Stimulated activated CD8-positive, alpha-beta memory T cell treated with anti-CD3 and anti-CD28 coated beads, Interleukin-7, amount 100 ng/mL, for 4 hours (primary cell): ENCODE measurements around the gene ABTB2.

Experiments
- DNase-seq, 2 donors: peaks; one replicate each; pipeline ENCODE4 v3.0.0-alpha.2; 2020; ENCODE audit warnings: low read depth in 2 of 2

The ABTB2 gene

GRCh38 chr11:34209809-34210208 lies 148.0 kb downstream of the ABTB2 start:
- DNase-seq, result no peak

GRCh38 chr11:34208266-34209135 lies 149.3 kb downstream of the ABTB2 start:
- DNase-seq, result no peak

GRCh38 chr11:34207487-34208180 lies 150.2 kb downstream of the ABTB2 start:
- no peak for DNase-seq

DNA sequence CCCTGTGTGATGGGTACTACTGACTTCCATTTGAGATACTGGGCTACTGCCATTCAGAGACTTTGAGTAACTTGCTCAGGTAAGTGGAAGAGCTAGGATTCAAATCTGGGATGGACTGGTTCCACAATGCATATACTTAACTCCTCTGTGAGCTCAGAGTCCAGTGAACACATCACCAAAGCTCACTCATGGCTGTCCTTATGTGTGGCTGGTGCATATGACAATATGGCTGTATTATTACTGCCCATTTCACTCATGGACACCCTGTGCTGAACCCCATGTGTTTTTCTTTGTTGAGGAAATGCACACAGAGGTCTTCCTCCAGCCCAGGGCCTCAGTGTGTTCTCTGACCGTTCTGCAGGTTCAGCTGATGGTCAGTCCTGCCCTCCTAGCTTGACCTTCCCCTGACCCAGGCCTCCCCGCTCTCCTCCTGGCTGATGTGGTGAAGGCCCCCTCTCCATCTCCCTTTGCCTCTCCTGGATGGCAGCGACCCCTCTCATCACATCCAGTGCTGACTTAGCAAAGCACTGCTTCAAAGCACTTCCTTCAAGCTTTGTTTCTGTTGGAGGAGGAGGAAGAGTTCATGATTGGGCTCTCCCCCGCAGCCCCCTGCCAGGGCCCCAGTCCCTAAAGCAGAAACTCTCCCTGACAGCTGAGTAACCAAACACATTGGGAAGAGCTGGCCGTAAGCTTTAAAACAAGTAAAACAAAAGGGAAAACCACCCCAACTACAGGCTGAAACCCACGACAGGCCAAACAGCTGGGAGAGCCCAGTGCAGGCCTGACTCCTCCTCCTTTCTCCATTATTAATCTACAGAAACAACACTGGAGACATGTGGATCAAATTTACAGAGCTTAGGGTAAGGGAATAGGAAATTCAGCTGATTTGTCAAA lies 151.2 kb downstream of the ABTB2 start:
- DNase-seq, result no peak

DNA sequence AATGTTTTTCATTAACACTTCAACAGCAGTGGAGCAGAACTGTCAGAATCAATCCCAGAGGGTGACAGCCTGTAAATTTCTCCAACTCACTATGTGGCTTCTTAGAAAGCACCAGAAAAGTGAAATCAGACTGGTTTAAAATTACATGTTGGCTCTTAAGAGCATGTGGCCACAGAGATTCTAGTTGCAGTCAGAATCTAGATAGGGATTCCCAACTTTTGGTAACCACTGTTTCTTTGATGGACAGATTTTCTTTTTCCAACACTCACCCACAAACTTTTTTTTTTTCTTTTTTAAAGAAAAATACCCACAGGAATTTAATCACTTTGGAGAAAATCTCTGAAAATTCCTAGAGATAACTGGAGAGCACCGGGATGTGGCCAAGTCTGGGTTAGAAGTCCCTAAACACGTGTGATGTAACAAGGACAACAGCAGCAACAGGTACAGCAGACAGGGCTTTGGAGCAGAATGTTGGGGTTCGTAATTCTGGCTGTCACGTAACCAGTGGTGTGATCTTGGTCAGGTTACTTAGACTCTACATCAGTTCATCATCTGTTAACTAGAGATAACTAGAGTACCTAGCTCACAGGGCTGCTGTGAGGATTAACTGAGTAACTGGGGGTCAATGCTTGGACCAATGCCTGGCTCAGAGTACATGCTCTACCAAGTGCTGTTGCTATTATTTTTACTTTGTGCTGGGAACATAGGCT lies 152.3 kb downstream of the ABTB2 start:
- no peak for DNase-seq

- no peak for DNase-seq
Observed at GRCh38 chr11:34204396-34205279, 153.2 kb downstream of the ABTB2 start.

DNA sequence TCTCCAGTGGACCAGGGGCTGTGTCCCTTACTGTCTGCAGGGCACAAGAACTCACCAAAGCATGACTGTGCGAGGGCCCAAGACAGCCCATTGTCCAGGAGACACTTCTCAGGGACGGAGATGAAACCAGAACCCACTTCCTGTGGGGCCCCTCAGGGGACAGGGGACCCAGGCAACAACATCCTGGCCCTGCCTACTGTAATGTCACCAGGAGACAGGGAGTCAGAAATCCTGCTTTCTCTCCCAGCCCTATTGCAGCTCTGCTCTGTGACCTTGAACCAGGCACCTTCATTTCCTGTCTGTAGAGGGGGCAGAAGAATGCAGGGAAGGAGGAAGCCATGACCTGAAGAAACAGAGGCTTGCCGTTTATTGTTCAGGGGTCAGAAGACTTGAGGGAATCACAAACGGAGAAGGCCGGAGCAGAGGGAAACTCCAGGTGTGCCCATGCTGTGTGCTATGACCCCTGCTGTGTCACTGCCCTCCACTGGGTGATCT lies 154.4 kb downstream of the ABTB2 start:
- no peak for DNase-seq

- no peak for DNase-seq
Observed at GRCh38 chr11:34201129-34201528, 156.7 kb downstream of the ABTB2 start.

DNA sequence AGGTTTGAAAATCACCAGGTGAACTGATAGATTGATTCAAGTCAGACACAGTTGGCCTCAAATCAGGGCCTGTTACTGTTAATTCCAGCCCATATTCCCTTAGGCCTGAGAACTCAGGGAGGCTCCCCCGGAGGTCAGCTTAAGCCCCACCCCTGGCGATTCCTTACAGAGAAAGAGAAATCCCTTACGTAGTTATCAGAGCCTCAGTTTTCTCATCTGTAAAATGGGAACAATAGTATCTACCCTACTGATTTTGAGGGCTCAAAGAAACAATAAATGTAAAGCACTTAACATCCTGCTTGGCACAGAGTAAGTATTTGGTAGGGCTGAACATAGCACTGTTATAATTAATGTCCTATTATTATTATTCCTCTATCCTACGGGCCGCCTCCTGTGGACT lies 158.3 kb downstream of the ABTB2 start:
- no peak for DNase-seq

GRCh38 chr11:34198523-34198922 lies 159.3 kb downstream of the ABTB2 start:
- DNase-seq, result no peak

- no peak for DNase-seq
Observed at GRCh38 chr11:34197256-34197655, 160.6 kb downstream of the ABTB2 start.

DNA sequence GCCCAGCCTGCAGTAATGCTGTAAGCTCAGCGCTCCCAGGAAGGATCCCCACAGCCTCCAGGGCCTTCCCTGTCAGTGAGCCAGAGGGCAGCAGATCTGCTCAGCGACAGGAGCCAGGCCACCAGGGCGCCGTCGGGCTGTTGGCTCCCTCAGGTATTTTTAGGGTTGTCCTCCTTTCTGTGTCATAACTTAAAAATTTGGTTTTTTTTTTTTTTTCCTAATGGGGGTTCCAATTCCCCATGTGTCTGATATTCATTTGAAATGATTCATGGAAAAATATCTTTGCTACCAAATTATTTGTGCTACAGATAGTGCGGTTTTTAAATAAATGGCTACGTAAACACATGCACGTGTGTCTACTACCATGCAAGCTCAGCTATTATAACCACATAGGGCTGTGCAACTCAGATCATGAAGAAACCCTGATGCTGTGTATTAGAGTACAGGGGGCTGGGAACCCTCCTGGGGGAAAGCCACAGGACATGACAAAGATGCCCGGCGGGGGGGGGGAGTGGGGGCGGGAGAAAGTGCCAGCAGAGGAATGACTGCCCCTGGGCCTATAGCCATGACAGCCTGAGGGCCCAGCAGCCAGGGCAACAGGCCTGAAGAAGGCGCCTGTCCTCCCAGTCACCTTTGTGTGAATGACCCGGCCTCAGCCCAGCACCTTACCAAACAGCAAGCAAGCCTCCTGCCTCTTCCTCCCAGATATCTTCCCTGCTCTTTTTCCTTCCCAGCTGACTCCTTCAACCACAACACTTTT lies 163.1 kb downstream of the ABTB2 start:
- DNase-seq, result no peak

DNA sequence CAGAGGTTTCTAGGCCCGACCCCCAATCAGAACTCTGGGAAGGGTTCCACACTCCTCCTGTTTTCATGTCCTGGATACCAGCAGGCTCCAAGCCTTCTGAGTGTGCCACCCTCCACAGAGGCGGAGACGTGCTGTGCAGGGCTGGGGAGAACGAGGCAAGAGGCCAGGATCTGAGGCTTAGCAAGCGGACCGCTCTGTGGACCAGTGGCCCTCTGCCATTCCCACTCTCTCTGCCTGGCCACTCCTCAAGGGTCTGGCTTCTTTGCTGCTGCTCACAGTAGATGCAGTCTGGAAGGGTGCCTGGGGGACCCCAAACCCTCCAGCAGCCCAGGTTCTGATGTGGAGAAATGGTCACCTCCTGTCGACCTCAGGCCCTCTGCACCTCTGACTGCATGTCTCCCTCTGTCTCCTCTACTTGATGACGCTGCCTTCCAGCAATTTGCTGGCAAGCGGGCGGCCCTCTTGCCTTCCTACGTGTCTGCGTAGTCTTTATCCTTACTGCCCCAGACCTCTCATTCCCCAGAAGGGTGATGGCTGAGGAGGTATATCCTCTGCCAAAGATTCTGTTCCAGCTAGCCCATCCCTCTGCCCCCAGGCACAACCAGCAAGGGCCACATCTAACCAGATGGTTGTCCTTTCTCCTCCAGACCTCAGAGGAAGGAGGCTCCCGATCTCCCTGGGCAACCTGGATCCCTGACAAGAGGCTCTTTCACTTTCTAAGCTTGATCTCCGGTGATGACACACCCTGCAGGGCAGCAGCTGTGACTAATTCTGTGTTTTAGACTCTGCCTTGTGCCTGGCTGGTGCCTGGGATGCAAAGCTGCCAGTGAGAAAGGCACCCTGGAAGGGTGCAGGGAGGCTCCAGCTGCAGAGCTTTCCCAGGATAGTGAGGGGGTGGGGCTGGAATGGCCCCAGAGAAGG lies 165.1 kb downstream of the ABTB2 start:
- DNase-seq, result no peak

GRCh38 chr11:34191578-34191977 lies 166.2 kb downstream of the ABTB2 start:
- no peak for DNase-seq

GRCh38 chr11:34190192-34191139 lies 167.3 kb downstream of the ABTB2 start:
- DNase-seq, result no peak

DNA sequence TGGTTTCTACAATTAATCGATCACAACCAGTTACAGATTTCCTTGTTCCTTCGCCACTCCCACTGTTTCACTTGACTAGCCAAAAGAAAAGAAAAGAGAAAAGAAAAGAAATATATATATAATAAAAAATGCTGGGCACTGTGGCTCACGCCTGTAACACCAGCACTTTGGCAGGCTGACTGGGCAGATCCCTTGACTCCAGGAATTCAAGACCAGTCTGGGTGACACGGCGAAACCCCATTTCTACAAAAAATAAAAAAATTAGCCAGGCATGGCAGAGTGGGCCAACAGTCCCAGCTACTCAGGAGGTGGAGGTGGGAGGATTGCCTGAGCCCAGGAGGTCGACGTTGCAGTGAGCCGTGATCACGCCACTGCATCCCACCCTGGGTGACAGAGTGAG lies 168.6 kb downstream of the ABTB2 start:
- no peak for DNase-seq

GRCh38 chr11:34188181-34188580 lies 169.6 kb downstream of the ABTB2 start:
- no peak for DNase-seq
